ENCODE data around the gene TRIM71.

GRCh38 chr3:32817257-32817557 is 590 bp upstream of the TRIM71 start:
- TF ChIP-seq ZNF239 (tag by site-specific recombination; IDR thresholded peaks at IDR 0.05) (no peak), REST (tag by site-specific recombination; IDR thresholded peaks at IDR 0.05) (no peak), CTCF (tag by site-specific recombination; IDR thresholded peaks at IDR 0.05) (no peak), ZNF280C (tag by site-specific recombination; IDR thresholded peaks at IDR 0.05) (no peak), ZNF155 (tag by site-specific recombination; IDR thresholded peaks at IDR 0.05) (no peak)
